LNCaP clone FGC (cell line): ENCODE results near the gene TTC5.
A peak's percentile ranks its signal among the peaks of the same experiment; 100 is the strongest.
"Not testable (repeated sequence)": the region's sequence is repeated elsewhere in the genome, so short reads cannot be mapped to it uniquely, and the experiment has no call there.

ENCODE experiments used
- DNase-seq: peaks from one replicate; pipeline ENCODE4 v3.0.0-alpha.2; 2011; ENCODE audit warnings: low read depth
- H3K4me3 ChIP-seq: 2 replicates; pipeline ENCODE4 v1.5.1; 2011; ENCODE audit warnings: mild to moderate bottlenecking, low read depth, low read length, control low read depth
- TF ChIP-seq, protein P1 (sequence below): IDR thresholded peaks from 2 replicates; pipeline ENCODE4 v1.5.1; 2012; ENCODE audit warnings: mild to moderate bottlenecking; ENCODE audit not compliant: control insufficient read depth, insufficient read depth; ENCODE audit errors: extremely low read depth

Gene TTC5

GRCh38 chr14:20274062-20274461 lies 31.7 kb downstream of the TTC5 start:
- no peak overlapping the region for H3K4me3 ChIP-seq
- TF ChIP-seq, protein P1, sequence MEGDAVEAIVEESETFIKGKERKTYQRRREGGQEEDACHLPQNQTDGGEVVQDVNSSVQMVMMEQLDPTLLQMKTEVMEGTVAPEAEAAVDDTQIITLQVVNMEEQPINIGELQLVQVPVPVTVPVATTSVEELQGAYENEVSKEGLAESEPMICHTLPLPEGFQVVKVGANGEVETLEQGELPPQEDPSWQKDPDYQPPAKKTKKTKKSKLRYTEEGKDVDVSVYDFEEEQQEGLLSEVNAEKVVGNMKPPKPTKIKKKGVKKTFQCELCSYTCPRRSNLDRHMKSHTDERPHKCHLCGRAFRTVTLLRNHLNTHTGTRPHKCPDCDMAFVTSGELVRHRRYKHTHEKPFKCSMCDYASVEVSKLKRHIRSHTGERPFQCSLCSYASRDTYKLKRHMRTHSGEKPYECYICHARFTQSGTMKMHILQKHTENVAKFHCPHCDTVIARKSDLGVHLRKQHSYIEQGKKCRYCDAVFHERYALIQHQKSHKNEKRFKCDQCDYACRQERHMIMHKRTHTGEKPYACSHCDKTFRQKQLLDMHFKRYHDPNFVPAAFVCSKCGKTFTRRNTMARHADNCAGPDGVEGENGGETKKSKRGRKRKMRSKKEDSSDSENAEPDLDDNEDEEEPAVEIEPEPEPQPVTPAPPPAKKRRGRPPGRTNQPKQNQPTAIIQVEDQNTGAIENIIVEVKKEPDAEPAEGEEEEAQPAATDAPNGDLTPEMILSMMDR = no peak
- DNase-seq = no peak

GRCh38 chr14:20264361-20264760 lies 41.4 kb downstream of the TTC5 start:
- H3K4me3 ChIP-seq, DNase-seq: not testable (repeated sequence)

GRCh38 chr14:20262642-20263128 lies 43.1 kb downstream of the TTC5 start:
- TF ChIP-seq, protein P1 = no peak
- H3K4me3 ChIP-seq = no peak overlapping the region
- DNase-seq = no peak

GRCh38 chr14:20247646-20248246 lies 58.0 kb downstream of the TTC5 start:
- TF ChIP-seq, protein P1 = peak; percentile 82
- peak; percentile 63 for DNase-seq
- no peak overlapping the region for H3K4me3 ChIP-seq
